CD4-positive, CD25-positive, alpha-beta regulatory T cell (primary cell): Measurements from ENCODE around the gene C1orf116. TPM values are rescaled to one million over a fixed set of nuclear protein-coding genes. Genes with fewer than 3 reads are reported as not detected.

Experiments
- ATAC-seq, 2 donors: fragments of 150-1000 bp; cut with Tn5 transposase; one replicate each; pipeline ENCODE4 v1.10.0; 2021; ENCODE audit warnings: low read depth in 2 of 2, moderate number of reproducible peaks in 2 of 2, moderate library complexity in 1 of 2
- DNase-seq, 3 donors: peaks; one replicate each; pipeline versions ENCODE4 v3.0.0 to v3.0.0-alpha.2; 2012 to 2022; ENCODE audit warnings: mixed read lengths in 1 of 3
- H3K27ac ChIP-seq: one replicate; pipeline ENCODE4 v1.7.0; 2013; ENCODE audit warnings: mild to moderate bottlenecking, low read length; ENCODE audit not compliant: insufficient read depth, poor library complexity, severe bottlenecking
- H3K27me3 ChIP-seq: one replicate; pipeline ENCODE4 v1.7.0; 2013; ENCODE audit warnings: low read length; ENCODE audit not compliant: control insufficient read depth, insufficient read depth
- H3K36me3 ChIP-seq: one replicate; pipeline ENCODE4 v1.7.0; 2013; ENCODE audit warnings: mild to moderate bottlenecking, low read length, moderate library complexity; ENCODE audit not compliant: control insufficient read depth, insufficient read depth
- H3K4me1 ChIP-seq: 2 replicates; pipeline ENCODE4 v1.7.0; 2013; ENCODE audit warnings: mild to moderate bottlenecking, low read length; ENCODE audit not compliant: insufficient read depth, control insufficient read depth, poor library complexity, severe bottlenecking
- H3K4me3 ChIP-seq: one replicate; pipeline ENCODE4 v1.7.0; 2013; ENCODE audit warnings: low read depth, mild to moderate bottlenecking, low read length, moderate library complexity
- H3K9me3 ChIP-seq, 2 experiments: 1 replicate in 1 of 2; 2 replicates in 1 of 2; pipeline ENCODE4 v1.7.0; 2013; ENCODE audit warnings: low read length in 2 of 2, mild to moderate bottlenecking in 1 of 2, moderate library complexity in 1 of 2; ENCODE audit not compliant: control insufficient read depth in 2 of 2
- H3K27ac Mint-ChIP-seq, 3 donors: one replicate each; pipeline ENCODE4 v1.8.0; 2020 to 2022; ENCODE audit warnings: mild to moderate bottlenecking in 3 of 3, mixed read lengths in 3 of 3, moderate library complexity in 2 of 3
- H3K27me3 Mint-ChIP-seq: one replicate; pipeline ENCODE4 v1.8.0; 2022; ENCODE audit warnings: mild to moderate bottlenecking, mixed read lengths
- H3K36me3 Mint-ChIP-seq: one replicate; pipeline ENCODE4 v1.8.0; 2020; ENCODE audit warnings: mixed read lengths
- H3K4me1 Mint-ChIP-seq, 4 donors: one replicate each; pipeline ENCODE4 v1.8.0; 2020 to 2022; ENCODE audit warnings: mixed read lengths in 4 of 4, mild to moderate bottlenecking in 1 of 4
- H3K4me3 Mint-ChIP-seq, 4 donors: one replicate each; pipeline ENCODE4 v1.8.0; 2020 to 2022; ENCODE audit warnings: mild to moderate bottlenecking in 4 of 4, mixed read lengths in 4 of 4, moderate library complexity in 3 of 4
- H3K9me3 Mint-ChIP-seq, 7 donors: one replicate each; pipeline ENCODE4 v1.8.0; 2020 to 2022; ENCODE audit warnings: mixed read lengths in 7 of 7, mild to moderate bottlenecking in 3 of 7, moderate library complexity in 2 of 7
- polyA plus RNA-seq, 4 donors: library from polyadenylated mRNA; unstranded; fragments of 300-500 nt; fragmentation: Illumina TruSeq; gene quantifications; one replicate each; pipeline ENCODE4 v1.2.3, GENCODE V29; 2021
- total RNA-seq: library from RNA; stranded (reverse); gene quantifications from one replicate; pipeline ENCODE4 v1.2.3, GENCODE V29; 2022

The C1orf116 gene
- total and polyA plus RNA-seq, 5 donors from 2014 or later: 0.32 TPM; not detected in 4

GRCh38 chr1:206978259-206978658, 54.3 kb downstream of the C1orf116 start:
- no peak overlapping the region for H3K4me3 ChIP-seq

GRCh38 chr1:206975306-206975705, 57.2 kb downstream of the C1orf116 start:
- H3K9me3 Mint-ChIP-seq: no peaks in the 10 kb centered on the region
- no peak for ATAC-seq
- no peaks in the 10 kb centered on the region for H3K4me1 Mint-ChIP-seq
- H3K27ac ChIP-seq: no peak overlapping the region
- H3K4me3 ChIP-seq: no peak overlapping the region
- H3K4me3 Mint-ChIP-seq: no peak overlapping the region
- peaks cover 23% of the 10 kb centered on the region for H3K27me3 Mint-ChIP-seq
- no peak overlapping the region for H3K27ac Mint-ChIP-seq
- no peaks in the 10 kb centered on the region for H3K36me3 ChIP-seq
- H3K36me3 Mint-ChIP-seq: no peaks in the 10 kb centered on the region
- no peak for DNase-seq
- no peaks in the 10 kb centered on the region for H3K9me3 ChIP-seq
- no peaks in the 10 kb centered on the region for H3K4me1 ChIP-seq
- peaks cover 18% of the 10 kb centered on the region for H3K27me3 ChIP-seq

More at GRCh38 chr1:206978259-206978658, 54.3 kb downstream of the C1orf116 start:
- no peaks in the 10 kb centered on the region for H3K36me3 ChIP-seq
- no peak overlapping the region for H3K27ac ChIP-seq
- H3K9me3 Mint-ChIP-seq: no peaks in the 10 kb centered on the region
- H3K4me1 ChIP-seq: no peaks in the 10 kb centered on the region
- peaks cover 0 to 1% (median 0%) of the 10 kb centered on the region in 4 donors for H3K4me1 Mint-ChIP-seq
- no peaks in the 10 kb centered on the region for H3K36me3 Mint-ChIP-seq
- no peaks in the 10 kb centered on the region for H3K9me3 ChIP-seq
- H3K27ac Mint-ChIP-seq: no peak overlapping the region
- peaks cover 31% of the 10 kb centered on the region for H3K27me3 Mint-ChIP-seq
- no peak for ATAC-seq
- H3K27me3 ChIP-seq: peaks cover 7% of the 10 kb centered on the region
- H3K4me3 Mint-ChIP-seq: no peak overlapping the region
- no peak for DNase-seq

- Mint-ChIP-seq H3K4me1 (no peaks in the 10 kb centered on the region), H3K27me3 (peaks cover 23% of the 10 kb centered on the region), H3K9me3 (no peaks in the 10 kb centered on the region), H3K27ac (no peak overlapping the region), H3K36me3 (no peaks in the 10 kb centered on the region), H3K4me3 (no peak overlapping the region)
- Histone ChIP-seq H3K27ac (no peak overlapping the region), H3K4me3 (no peak overlapping the region), H3K4me1 (no peaks in the 10 kb centered on the region), H3K27me3 (peaks cover 17% of the 10 kb centered on the region), H3K9me3 (no peaks in the 10 kb centered on the region), H3K36me3 (no peaks in the 10 kb centered on the region)
- ATAC-seq (no peak), DNase-seq (no peak)
Observed at GRCh38 chr1:206974140-206974539, 58.4 kb downstream of the C1orf116 start.

- ATAC-seq (no peak), DNase-seq (no peak)
- no peak overlapping the region for H3K4me3 ChIP-seq
- no peaks in the 10 kb centered on the region for H3K36me3 ChIP-seq
- no peak overlapping the region for H3K27ac ChIP-seq
- peaks cover under 1% of the 10 kb centered on the region for H3K4me1 ChIP-seq
- no peaks in the 10 kb centered on the region for H3K36me3 Mint-ChIP-seq
- no peak overlapping the region for H3K4me3 Mint-ChIP-seq
- peaks cover 23% of the 10 kb centered on the region for H3K27me3 Mint-ChIP-seq
- H3K27me3 ChIP-seq: peaks cover 14% of the 10 kb centered on the region
- peaks cover 0 to 8% (median 2%) of the 10 kb centered on the region in 4 donors for H3K4me1 Mint-ChIP-seq
- H3K9me3 Mint-ChIP-seq: no peaks in the 10 kb centered on the region
- no peaks in the 10 kb centered on the region for H3K9me3 ChIP-seq
- H3K27ac Mint-ChIP-seq: no peak overlapping the region
Observed at GRCh38 chr1:206972728-206973127, 59.8 kb downstream of the C1orf116 start.

GRCh38 chr1:206971029-206971655, 61.4 kb downstream of the C1orf116 start:
- H3K27me3 ChIP-seq: peaks cover 14% of the 10 kb centered on the region
- H3K36me3 ChIP-seq: no peaks in the 10 kb centered on the region
- H3K4me1 ChIP-seq: peaks cover 11% of the 10 kb centered on the region
- no peak overlapping the region for H3K4me3 ChIP-seq
- DNase-seq (no peak), ATAC-seq (no peak)
- peaks cover 0 to 20% (median 13%) of the 10 kb centered on the region in 4 donors for H3K4me1 Mint-ChIP-seq
- peaks cover 23% of the 10 kb centered on the region for H3K27me3 Mint-ChIP-seq
- H3K9me3 ChIP-seq: no peaks in the 10 kb centered on the region
- H3K4me3 Mint-ChIP-seq: no peak overlapping the region
- H3K27ac Mint-ChIP-seq: no peak overlapping the region
- no peaks in the 10 kb centered on the region for H3K36me3 Mint-ChIP-seq
- H3K9me3 Mint-ChIP-seq: no peaks in the 10 kb centered on the region
- no peak overlapping the region for H3K27ac ChIP-seq

- no peaks in the 10 kb centered on the region for H3K9me3 Mint-ChIP-seq
- H3K27me3 ChIP-seq: peaks cover 14% of the 10 kb centered on the region
- no peak within 1 kb of the TSS for H3K27ac ChIP-seq
- no peaks in the 10 kb centered on the region for H3K36me3 ChIP-seq
- H3K9me3 ChIP-seq: no peaks in the 10 kb centered on the region
- H3K27me3 Mint-ChIP-seq: peaks cover 25% of the 10 kb centered on the region
- H3K4me1 ChIP-seq: peaks cover 11% of the 10 kb centered on the region
- peaks cover 0 to 23% (median 14%) of the 10 kb centered on the region in 4 donors for H3K4me1 Mint-ChIP-seq
- no peak within 1 kb of the TSS for H3K27ac Mint-ChIP-seq
- ATAC-seq: no peak
- peak within 1 kb of the TSS in 1 of 4 donors; percentile 48 for H3K4me3 Mint-ChIP-seq
- H3K36me3 Mint-ChIP-seq: no peaks in the 10 kb centered on the region
- DNase-seq: no peak
- no peak within 1 kb of the TSS for H3K4me3 ChIP-seq
Observed at GRCh38 chr1:206970446-206970845, 62.1 kb downstream of the C1orf116 start, which contains the start of gene FCAMR. FCAMR (minus strand) TSS chr1:206970460; CDS start chr1:206970125, 335 bp downstream.

GRCh38 chr1:206969090-206969489, 63.5 kb downstream of the C1orf116 start:
- Histone ChIP-seq H3K4me1 (peaks cover 11% of the 10 kb centered on the region), H3K9me3 (no peaks in the 10 kb centered on the region), H3K4me3 (no peak overlapping the region), H3K36me3 (no peaks in the 10 kb centered on the region), H3K27ac (no peak overlapping the region), H3K27me3 (peaks cover 14% of the 10 kb centered on the region)
- no peaks in the 10 kb centered on the region for H3K36me3 Mint-ChIP-seq
- H3K4me3 Mint-ChIP-seq: peak overlapping the region in 1 of 4 donors; percentile 48
- peaks cover 26% of the 10 kb centered on the region for H3K27me3 Mint-ChIP-seq
- no peak for DNase-seq
- no peak overlapping the region for H3K27ac Mint-ChIP-seq
- peaks cover 0 to 23% (median 14%) of the 10 kb centered on the region in 4 donors for H3K4me1 Mint-ChIP-seq
- no peak for ATAC-seq
- H3K9me3 Mint-ChIP-seq: no peaks in the 10 kb centered on the region
